Type B pancreatic cell (in vitro differentiated cells): Measurements from ENCODE around the gene SRRM5. TPM values are rescaled to one million over a fixed set of nuclear protein-coding genes. Genes with fewer than 3 reads are reported as not detected.
"Not testable (repeated sequence)": the region's sequence is repeated elsewhere in the genome, so short reads cannot be mapped to it uniquely, and the experiment has no call there.

Experiments used
- DNase-seq: peaks from one replicate; pipeline ENCODE4 v3.0.0; 2021; ENCODE audit warnings: mixed read lengths; ENCODE audit not compliant: unreplicated experiment; ENCODE audit errors: extremely low spot score
- H3K27ac Mint-ChIP-seq: 2 replicates; pipeline ENCODE4 v1.8.0; 2021; ENCODE audit warnings: mild to moderate bottlenecking, mixed read lengths
- H3K27me3 Mint-ChIP-seq: 2 replicates; pipeline ENCODE4 v1.8.0; 2021; ENCODE audit warnings: mixed read lengths
- H3K36me3 Mint-ChIP-seq: 2 replicates; pipeline ENCODE4 v1.8.0; 2021; ENCODE audit warnings: mixed read lengths
- H3K4me1 Mint-ChIP-seq: one replicate; pipeline ENCODE4 v1.8.0; 2021; ENCODE audit warnings: mixed read lengths; ENCODE audit not compliant: unreplicated experiment
- H3K4me3 Mint-ChIP-seq: 2 replicates; pipeline ENCODE4 v1.8.0; 2021; ENCODE audit warnings: mild to moderate bottlenecking, mixed read lengths
- H3K9me3 Mint-ChIP-seq: 2 replicates; pipeline ENCODE4 v1.8.0; 2021; ENCODE audit warnings: mixed read lengths
- CTCF ChIP-seq: fragments of 200-600 bp; sonication (generic); conservative IDR thresholded peaks from 2 replicates; pipeline ENCODE4 v1.5.0; 2021; ENCODE audit warnings: antibody characterized with exemption, mild to moderate bottlenecking
- total RNA-seq: library from RNA; stranded (reverse); gene quantifications from 2 replicates; pipeline ENCODE4 v1.2.1, GENCODE V29; 2021; ENCODE audit warnings: low replicate concordance

SRRM5 gene
- total RNA-seq, 1 donor from 2014 or later, result 0.56 TPM

- DNase-seq, result no peak
- Mint-ChIP-seq H3K4me3 (no peak overlapping the region), H3K27ac (no peak overlapping the region), H3K27me3 (peaks cover 6% of the 10 kb centered on the region), H3K4me1 (peaks cover 17% of the 10 kb centered on the region), H3K9me3 (no peaks in the 10 kb centered on the region), H3K36me3 (no peaks in the 10 kb centered on the region)
- no peak for TF ChIP-seq CTCF
These were observed 22.6 kb downstream of the SRRM5 start for GRCh38 chr19:43634506-43634871.

- Mint-ChIP-seq H3K9me3 (no peaks in the 10 kb centered on the region), H3K4me1 (peaks cover 17% of the 10 kb centered on the region), H3K27me3 (peaks cover 6% of the 10 kb centered on the region), H3K36me3 (no peaks in the 10 kb centered on the region), H3K4me3 (peak overlapping the region; percentile 72), H3K27ac (peak overlapping the region; percentile 43)
- TF ChIP-seq CTCF, result no peak
- DNase-seq, result no peak
These were observed 23.1 kb downstream of the SRRM5 start for GRCh38 chr19:43634872-43635560.

- not testable (repeated sequence) for H3K9me3 Mint-ChIP-seq, H3K27me3 Mint-ChIP-seq, H3K36me3 Mint-ChIP-seq, DNase-seq
- Mint-ChIP-seq H3K27ac (peak overlapping the region; percentile 43), H3K4me3 (peak overlapping the region; percentile 72), H3K4me1 (peaks cover 17% of the 10 kb centered on the region)
These were observed 23.7 kb downstream of the SRRM5 start for GRCh38 chr19:43635561-43635940.

- Mint-ChIP-seq H3K27ac (no peak overlapping the region), H3K9me3 (no peaks in the 10 kb centered on the region), H3K4me1 (peaks cover 19% of the 10 kb centered on the region), H3K36me3 (no peaks in the 10 kb centered on the region), H3K4me3 (no peak overlapping the region), H3K27me3 (peaks cover 8% of the 10 kb centered on the region)
- TF ChIP-seq CTCF, result no peak
- no peak for DNase-seq
These were observed 24.3 kb downstream of the SRRM5 start for GRCh38 chr19:43636121-43636683.

GRCh38 chr19:43638214-43638994, 26.5 kb downstream of the SRRM5 start:
- H3K27ac Mint-ChIP-seq, result peak overlapping the region; percentile 80
- H3K4me1 Mint-ChIP-seq, result peaks cover 23% of the 10 kb centered on the region
- TF ChIP-seq CTCF, result no peak
- H3K9me3 Mint-ChIP-seq, result no peaks in the 10 kb centered on the region
- no peak for DNase-seq
- no peaks in the 10 kb centered on the region for H3K36me3 Mint-ChIP-seq
- H3K27me3 Mint-ChIP-seq, result peaks cover 14% of the 10 kb centered on the region
- peak overlapping the region; percentile 96 for H3K4me3 Mint-ChIP-seq

- no peaks in the 10 kb centered on the region for H3K9me3 Mint-ChIP-seq
- TF ChIP-seq CTCF, result no peak
- H3K36me3 Mint-ChIP-seq, result no peaks in the 10 kb centered on the region
- H3K27me3 Mint-ChIP-seq, result peaks cover 14% of the 10 kb centered on the region
- H3K4me3 Mint-ChIP-seq, result peak overlapping the region; percentile 96
- H3K27ac Mint-ChIP-seq, result peak overlapping the region; percentile 80
- DNase-seq, result no peak
- H3K4me1 Mint-ChIP-seq, result peaks cover 23% of the 10 kb centered on the region
These were observed 27.2 kb downstream of the SRRM5 start for GRCh38 chr19:43638995-43639518.
